ENCODE data around the gene ACSM4. TPM values are rescaled to one million over a fixed set of nuclear protein-coding genes. Genes with fewer than 3 reads are reported as not detected.
"Not testable (repeated sequence)": the region's sequence is repeated elsewhere in the genome, so short reads cannot be mapped to it uniquely, and the experiment has no call there.

The ACSM4 gene
- not detected in 2 replicates for total RNA-seq

GRCh38 chr12:7303772-7304171 lies at the start of gene ACSM4:
ACSM4 (plus strand) TSS chr12:7304072; CDS start chr12:7304332, 260 bp downstream.
- DNase-seq (ENCODE audit: low read depth) (no peak), FAIRE-seq (no peak)
- no peak for TF ChIP-seq CTCF (IDR thresholded peaks at IDR 0.05; ENCODE audit: insufficient read depth, low read length, severe bottlenecking)
- H3K36me3 ChIP-seq (ENCODE audit: control insufficient read depth, insufficient read depth, low read length), result no peaks in the 10 kb centered on the region
- H3K4me3 ChIP-seq (ENCODE audit: low read depth, low read length), result no peak within 1 kb of the TSS
- H3K27me3 ChIP-seq (ENCODE audit: control insufficient read depth, insufficient read depth, low read length), result no peaks in the 10 kb centered on the region

- no peaks in the 10 kb centered on the region for H3K27me3 ChIP-seq (ENCODE audit: control insufficient read depth, insufficient read depth, low read length)
- DNase-seq (ENCODE audit: low read depth) (no peak), FAIRE-seq (no peak)
- no peak for TF ChIP-seq CTCF (IDR thresholded peaks at IDR 0.05; ENCODE audit: insufficient read depth, low read length, severe bottlenecking)
- no peaks in the 10 kb centered on the region for H3K36me3 ChIP-seq (ENCODE audit: control insufficient read depth, insufficient read depth, low read length)
- H3K4me3 ChIP-seq (ENCODE audit: low read depth, low read length), result no peak overlapping the region
These were observed 44.8 kb upstream of the ACSM4 start for GRCh38 chr12:7259060-7259459.

- no peak for FAIRE-seq
- TF ChIP-seq CTCF (IDR thresholded peaks at IDR 0.05; ENCODE audit: insufficient read depth, low read length, severe bottlenecking), result no peak
- H3K4me3 ChIP-seq (ENCODE audit: low read depth, low read length), result no peak overlapping the region
These were observed 39.3 kb upstream of the ACSM4 start for GRCh38 chr12:7264538-7264937.

GRCh38 chr12:7265251-7265650 lies 38.6 kb upstream of the ACSM4 start:
- TF ChIP-seq CTCF (IDR thresholded peaks at IDR 0.05; ENCODE audit: insufficient read depth, low read length, severe bottlenecking), result no peak
- FAIRE-seq, result no peak
- no peak overlapping the region for H3K4me3 ChIP-seq (ENCODE audit: low read depth, low read length)
- no peaks in the 10 kb centered on the region for H3K27me3 ChIP-seq (ENCODE audit: control insufficient read depth, insufficient read depth, low read length)
- H3K36me3 ChIP-seq (ENCODE audit: control insufficient read depth, insufficient read depth, low read length), result no peaks in the 10 kb centered on the region
- no peak for DNase-seq (ENCODE audit: low read depth)

More at GRCh38 chr12:7264538-7264937, 39.3 kb upstream of the ACSM4 start:
- no peaks in the 10 kb centered on the region for H3K27me3 ChIP-seq (ENCODE audit: control insufficient read depth, insufficient read depth, low read length)
- H3K36me3 ChIP-seq (ENCODE audit: control insufficient read depth, insufficient read depth, low read length), result no peaks in the 10 kb centered on the region
- no peak for DNase-seq (ENCODE audit: low read depth)

- Histone ChIP-seq H3K4me3 (ENCODE audit: low read depth, low read length) (no peak overlapping the region), H3K27me3 (ENCODE audit: control insufficient read depth, insufficient read depth, low read length) (no peaks in the 10 kb centered on the region), H3K36me3 (ENCODE audit: control insufficient read depth, insufficient read depth, low read length) (no peaks in the 10 kb centered on the region)
- TF ChIP-seq CTCF (IDR thresholded peaks at IDR 0.05; ENCODE audit: insufficient read depth, low read length, severe bottlenecking), result no peak
- FAIRE-seq (no peak), DNase-seq (ENCODE audit: low read depth) (no peak)
These were observed 34.6 kb upstream of the ACSM4 start for GRCh38 chr12:7269273-7269672.

GRCh38 chr12:7271893-7272514 lies 31.9 kb upstream of the ACSM4 start:
- H3K4me3 ChIP-seq (ENCODE audit: low read depth, low read length), result no peak overlapping the region
- H3K27me3 ChIP-seq (ENCODE audit: control insufficient read depth, insufficient read depth, low read length), result no peaks in the 10 kb centered on the region
- FAIRE-seq, result no peak
- TF ChIP-seq CTCF (IDR thresholded peaks at IDR 0.05; ENCODE audit: insufficient read depth, low read length, severe bottlenecking), result no peak
- no peak for DNase-seq (ENCODE audit: low read depth)
- H3K36me3 ChIP-seq (ENCODE audit: control insufficient read depth, insufficient read depth, low read length), result no peaks in the 10 kb centered on the region

GRCh38 chr12:7275482-7275881 lies 28.4 kb upstream of the ACSM4 start:
- not testable (repeated sequence) for DNase-seq (ENCODE audit: low read depth); H3K4me3 ChIP-seq (ENCODE audit: low read depth, low read length); FAIRE-seq; H3K36me3 ChIP-seq (ENCODE audit: control insufficient read depth, insufficient read depth, low read length); H3K27me3 ChIP-seq (ENCODE audit: control insufficient read depth, insufficient read depth, low read length)
